Testis (tissue), 2 donors: ENCODE data around the gene SGPL1.

Source experiments
- POLR2A ChIP-seq: fragments of 450-650 bp; IDR thresholded peaks from one replicate; pipeline ENCODE4 v1.6.1; 2017; ENCODE audit warnings: antibody characterized with exemption, mild to moderate bottlenecking, moderate library complexity
- TF ChIP-seq, protein P1 (sequence below), 3 experiments: fragments of 450-650 bp in 2 of 3; fragments of 200-600 bp in 1 of 3; sonication (generic) in 1 of 3; IDR thresholded peaks; one replicate each; pipeline ENCODE4 v1.5.1; 2016 to 2019; ENCODE audit warnings: antibody characterized with exemption in 3 of 3, mild to moderate bottlenecking in 2 of 3, moderate library complexity in 1 of 3

DNA sequence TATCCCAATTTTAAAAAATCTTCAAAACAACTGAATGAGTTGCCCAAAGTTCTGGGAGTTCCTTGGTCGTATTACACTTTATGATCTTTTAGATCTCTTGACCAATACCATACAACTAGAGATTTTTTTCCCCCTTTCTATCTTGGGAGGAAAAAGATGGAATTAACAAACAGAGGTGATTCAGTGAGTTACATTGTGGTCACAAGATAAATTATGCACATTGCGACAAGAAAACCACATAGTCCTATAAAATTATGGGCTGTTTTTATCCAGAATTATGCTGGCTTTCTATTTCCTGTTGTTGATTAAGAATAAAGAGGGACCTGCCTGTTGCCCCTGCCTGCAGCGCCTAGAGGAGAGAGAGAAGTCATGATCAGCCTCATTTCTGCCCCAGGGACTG, 8.2 kb upstream of the SGPL1 start:
- TF ChIP-seq, protein P1, sequence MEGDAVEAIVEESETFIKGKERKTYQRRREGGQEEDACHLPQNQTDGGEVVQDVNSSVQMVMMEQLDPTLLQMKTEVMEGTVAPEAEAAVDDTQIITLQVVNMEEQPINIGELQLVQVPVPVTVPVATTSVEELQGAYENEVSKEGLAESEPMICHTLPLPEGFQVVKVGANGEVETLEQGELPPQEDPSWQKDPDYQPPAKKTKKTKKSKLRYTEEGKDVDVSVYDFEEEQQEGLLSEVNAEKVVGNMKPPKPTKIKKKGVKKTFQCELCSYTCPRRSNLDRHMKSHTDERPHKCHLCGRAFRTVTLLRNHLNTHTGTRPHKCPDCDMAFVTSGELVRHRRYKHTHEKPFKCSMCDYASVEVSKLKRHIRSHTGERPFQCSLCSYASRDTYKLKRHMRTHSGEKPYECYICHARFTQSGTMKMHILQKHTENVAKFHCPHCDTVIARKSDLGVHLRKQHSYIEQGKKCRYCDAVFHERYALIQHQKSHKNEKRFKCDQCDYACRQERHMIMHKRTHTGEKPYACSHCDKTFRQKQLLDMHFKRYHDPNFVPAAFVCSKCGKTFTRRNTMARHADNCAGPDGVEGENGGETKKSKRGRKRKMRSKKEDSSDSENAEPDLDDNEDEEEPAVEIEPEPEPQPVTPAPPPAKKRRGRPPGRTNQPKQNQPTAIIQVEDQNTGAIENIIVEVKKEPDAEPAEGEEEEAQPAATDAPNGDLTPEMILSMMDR (IDR thresholded peaks at IDR 0.05), result no peak
- no peak for TF ChIP-seq POLR2A
